NCI-H345 treated with DMSO at 0.1 percent for 48 hours (cell line): Measurements from ENCODE around the gene SEMA3A.

Source experiments
- DNase-seq: peaks from one replicate; lab custom pipeline; 2025; ENCODE audit not compliant: unreplicated experiment; lab: John Stamatoyannopoulos, UW

SEMA3A gene

DNA sequence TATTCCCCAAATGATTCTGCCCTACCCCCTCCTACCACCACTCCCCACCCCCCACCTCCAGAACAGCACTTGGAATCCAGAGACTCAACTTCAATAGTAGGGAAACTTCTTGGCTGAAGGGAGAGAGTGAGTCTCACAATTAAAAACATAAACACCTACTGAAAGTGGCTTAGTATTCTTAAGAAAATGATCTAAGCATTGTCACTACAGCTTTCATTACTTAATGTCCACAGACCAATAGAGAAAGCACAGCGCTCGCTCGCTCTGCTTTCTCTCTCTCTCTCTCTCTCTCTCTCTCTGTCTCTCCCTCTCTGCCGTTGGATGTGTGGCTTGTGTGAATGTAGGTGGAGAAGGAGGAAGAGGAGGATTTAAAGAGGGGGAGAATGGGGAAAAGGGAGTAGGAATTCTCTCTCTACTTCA, 1.5 kb upstream of the SEMA3A start:
- no peak for DNase-seq

DNA sequence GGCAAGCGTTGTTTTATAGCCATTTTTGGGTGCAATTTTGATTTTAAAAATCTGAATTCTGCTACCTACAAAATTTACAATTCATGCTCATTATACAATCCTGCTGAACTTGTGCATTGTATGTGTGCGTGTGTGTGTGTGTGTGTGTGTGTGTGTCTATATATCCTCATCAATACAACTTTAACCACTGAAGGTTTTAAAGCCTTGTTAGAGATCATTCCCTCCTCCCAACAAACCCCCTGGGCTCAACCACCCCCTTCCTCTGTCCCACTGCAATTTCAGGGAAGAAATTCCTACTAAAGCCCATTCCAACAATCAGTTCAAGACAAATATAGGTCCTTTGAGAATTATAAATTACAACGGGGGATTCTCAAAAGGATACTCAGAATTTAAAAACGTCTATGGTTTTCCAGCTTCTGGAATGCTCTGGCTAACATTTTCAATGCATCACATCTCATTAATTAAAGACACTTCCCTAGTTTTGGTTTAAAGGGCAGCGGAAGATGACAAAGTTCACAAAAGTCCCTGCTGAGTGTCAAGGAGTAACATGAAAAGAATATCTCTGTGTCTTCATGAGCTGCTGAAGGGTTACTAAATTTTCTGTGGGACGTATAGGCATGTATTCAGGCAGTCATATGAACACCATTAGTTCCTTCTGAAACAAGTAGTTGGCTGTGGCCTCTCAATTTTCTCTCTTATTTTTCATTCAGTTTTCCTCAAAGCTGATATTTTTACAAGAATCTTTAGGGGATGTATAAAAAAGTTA, 889 bp upstream of the SEMA3A start:
- DNase-seq, result no peak

DNA sequence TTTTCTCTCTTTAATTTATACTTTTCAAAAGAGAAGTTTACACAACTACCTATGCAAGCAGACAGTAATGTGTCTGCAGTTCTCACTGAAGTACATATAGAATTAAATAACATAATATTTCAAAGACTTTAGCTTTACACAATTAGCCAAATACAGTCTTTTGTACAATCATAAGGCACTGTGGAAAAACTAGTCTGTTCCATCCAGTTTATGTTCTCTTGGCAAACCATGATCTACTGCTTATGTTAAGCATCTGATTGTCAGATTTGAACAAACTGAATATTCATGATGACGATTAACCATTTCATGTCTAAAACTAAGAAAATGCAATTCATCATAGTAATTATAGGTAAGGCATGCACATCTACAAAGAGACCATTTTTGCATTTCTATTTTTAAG, 842 bp downstream of the SEMA3A start:
- DNase-seq, result no peak

DNA sequence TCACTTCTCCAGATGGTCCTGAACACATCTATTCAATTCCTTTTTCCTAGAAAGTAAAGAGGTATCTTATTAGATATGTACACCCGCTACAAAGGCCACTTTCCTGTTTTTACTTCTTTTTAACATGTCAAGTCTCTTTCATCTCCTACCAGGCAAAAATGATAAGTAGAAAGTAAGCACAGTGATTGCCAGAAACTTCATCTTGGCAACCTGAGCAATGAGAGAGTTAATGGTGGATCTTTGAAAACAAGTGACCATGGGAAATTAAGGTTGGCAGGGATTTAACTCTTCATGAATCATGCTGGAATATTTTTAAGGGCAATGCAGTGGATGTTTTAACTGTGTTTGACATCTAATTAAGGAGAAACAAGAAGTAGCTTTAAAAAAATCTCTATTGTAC, 2.7 kb downstream of the SEMA3A start:
- DNase-seq, result no peak

DNA sequence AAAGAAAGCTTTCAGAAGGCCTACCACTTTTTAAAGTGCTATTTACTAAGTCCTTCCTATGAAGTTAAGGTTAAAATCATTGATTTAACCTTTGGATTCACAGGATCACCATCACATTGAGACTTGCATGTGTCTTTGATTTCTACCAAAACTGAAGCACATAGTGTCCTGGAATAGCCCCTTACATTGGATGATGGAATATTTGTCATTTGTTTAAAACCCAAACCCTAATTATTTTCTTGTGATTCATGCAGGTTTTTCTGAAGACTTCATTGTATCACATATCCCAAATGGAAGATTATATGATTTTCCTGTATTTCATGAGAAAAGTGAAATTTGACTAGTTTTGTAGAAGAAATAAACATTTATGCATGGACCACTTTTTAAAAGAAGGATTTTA, 3.3 kb downstream of the SEMA3A start:
- no peak for DNase-seq

DNA sequence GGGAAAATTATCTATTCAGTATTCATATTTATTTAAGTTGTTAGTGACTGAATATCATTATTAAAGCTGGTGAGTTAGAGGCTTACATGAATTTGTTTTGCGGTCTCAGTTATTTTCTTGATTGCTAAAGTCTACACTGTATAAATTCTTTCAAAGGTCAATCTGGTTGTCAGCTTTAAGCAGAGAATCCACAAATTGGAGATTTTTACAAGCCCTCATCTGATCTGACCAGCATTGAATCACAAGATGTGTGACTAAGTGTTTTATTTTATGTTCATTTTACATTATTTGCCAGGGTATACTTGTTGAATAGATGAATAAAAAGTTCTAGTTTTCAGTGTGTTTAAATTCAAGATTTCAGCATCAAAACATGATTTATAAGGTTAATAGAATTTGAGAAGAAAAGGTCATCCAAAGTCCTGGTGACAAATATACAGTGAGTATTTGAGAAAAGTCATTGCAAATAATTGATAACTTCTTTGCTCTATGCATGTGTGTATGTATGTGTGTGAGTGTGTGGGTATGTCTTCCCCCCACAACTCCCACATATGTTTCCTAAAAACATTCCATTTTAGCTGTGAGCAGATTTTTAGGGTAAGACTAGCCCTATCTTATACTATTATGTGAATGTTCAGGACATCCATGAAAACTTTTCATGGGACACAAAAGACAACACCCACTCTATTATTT, 4.4 kb downstream of the SEMA3A start:
- DNase-seq, result no peak

DNA sequence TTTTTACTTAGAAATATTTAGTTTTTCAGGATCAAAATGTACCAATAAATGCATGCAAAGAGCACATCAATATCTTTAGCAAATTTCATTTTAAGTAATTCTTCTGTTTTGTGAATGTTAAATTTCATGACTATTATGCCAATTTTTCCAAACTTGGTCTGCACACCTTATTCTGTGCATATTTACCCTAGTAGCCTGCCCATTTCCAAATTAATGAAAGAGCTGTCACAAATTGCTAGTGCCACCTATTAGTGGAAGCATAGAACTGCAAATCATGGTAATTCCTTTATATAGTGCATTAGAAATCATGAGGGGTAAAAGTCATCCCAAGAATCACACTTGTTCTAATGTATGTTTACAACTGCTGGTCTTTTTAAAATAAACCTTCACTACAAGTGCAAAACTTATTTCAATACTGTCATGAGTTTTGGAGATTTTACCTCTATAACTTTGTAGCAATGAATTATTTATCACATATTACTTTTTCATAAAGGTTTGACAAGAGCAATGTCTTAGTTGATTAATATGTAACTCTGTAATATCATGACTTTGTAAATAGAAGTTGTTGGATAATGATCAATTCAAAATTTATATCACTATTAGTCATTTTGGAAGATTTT, 5.7 kb downstream of the SEMA3A start:
- DNase-seq, result no peak

DNA sequence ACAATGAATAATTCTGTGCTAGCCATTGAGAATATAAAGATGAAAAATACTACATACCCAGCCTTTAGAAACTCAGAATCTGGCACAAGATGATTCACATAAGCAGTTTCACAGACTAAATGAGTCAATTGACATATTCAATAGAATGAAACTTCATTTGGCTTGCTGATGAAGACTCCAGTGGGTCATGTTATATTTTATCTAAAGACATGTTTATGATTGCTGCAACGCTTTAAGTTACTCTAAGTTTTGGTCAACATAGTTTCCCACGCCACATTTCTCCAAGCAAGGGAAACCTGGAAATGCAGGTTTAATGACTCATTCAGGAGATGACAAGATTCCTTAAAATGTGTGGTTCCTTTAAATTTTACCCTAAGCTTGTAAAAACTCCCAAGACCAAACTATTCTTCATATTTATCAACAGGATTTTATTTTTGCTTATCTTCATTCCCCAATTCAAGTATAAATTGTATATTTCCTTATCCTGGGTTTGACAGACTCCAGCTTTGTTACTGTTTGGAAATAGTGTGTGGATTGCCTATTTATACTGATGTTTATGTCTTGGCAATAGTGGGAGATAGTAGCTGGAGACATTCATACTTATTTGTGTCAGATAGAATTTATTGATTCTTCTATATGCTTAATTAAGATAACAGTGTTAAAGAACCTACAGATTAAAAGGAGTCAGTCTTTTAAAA, 6.6 kb downstream of the SEMA3A start:
- no peak for DNase-seq

DNA sequence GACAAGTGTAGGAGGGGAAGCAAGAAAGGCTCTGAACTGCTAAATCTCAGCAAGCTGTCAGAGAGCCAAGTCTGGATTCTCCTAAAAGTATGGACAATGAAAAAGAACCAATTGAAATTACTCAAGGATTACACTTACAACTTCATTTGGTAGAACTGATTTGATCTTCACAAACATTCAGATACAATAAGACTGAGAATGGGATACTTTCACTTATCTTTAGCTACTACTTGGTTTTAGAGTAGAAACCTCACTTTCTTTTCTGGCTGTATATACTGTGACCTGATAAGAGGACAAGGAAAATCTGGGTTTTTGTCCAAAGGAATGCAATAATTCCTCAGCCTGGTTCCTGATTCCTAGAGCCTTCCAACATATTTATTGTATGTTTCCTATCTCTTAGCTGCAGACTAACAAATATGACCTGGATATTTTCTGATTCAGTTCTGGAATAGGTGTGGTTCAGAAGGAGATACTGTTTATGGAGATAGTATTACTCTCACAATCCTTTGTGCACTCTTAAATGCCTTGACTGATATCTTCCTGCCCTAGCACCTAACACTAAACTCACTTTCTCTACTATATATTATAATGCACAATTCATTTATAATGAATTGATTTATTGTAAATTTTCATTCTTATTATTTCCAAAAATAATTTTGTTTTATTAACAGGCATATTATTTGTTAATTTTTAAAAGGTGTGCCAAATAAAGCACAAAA, 7.3 kb downstream of the SEMA3A start:
- DNase-seq, result no peak

DNA sequence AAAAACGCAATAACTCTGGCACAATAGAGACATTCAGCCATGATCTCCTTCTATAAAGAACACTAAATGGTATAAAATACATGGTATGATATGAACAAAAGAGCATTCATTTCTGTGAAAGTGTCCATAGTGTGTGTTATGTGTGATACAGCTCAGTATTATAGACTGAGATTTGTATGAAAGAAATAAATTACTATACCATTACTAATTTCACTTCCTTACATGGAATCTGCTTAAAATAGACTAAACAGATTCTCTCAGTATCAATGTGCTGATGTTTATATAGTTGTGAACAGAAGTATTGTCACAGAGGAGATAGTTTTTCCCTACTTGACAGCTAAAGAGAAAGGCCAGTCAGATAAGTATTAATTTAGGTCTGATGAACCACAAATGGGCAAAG, 10.8 kb downstream of the SEMA3A start:
- DNase-seq, result no peak

DNA sequence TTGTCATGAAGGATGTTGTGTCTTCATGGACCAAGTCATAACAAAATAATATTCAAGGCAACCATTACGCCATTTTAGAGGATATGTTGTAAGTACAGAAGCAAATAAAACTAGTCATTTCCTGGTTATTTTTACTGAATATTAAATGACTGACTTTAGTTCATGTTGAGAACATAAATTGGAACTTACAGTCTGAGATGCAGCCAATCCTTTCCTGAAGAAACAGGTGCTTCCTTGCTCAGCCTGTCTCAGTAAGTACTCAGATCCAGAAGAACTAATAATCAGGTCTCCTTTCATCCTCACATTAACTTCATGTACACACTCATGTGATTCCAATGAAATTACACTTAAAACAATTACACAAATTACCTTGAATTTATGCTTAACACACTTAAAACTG, 12.3 kb downstream of the SEMA3A start:
- DNase-seq, result no peak

DNA sequence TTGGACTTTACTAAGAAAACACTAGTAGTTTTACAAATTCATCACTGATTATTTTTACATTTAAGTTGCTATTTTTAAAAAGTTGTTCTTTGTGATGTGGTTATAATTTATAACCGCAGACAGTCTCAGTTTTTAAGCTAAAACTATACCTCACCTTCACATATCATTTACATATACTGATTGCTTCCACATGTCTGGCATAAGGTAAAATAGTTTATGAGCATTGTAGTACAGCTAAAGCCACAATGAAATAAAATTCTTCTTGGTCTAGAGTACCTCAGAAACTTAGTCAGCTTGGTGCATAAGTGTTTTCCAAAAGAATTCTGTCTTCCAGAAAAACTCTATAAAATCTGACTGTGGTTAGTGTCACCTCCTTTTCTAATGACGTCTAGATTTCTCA, 13.0 kb downstream of the SEMA3A start:
- no peak for DNase-seq

DNA sequence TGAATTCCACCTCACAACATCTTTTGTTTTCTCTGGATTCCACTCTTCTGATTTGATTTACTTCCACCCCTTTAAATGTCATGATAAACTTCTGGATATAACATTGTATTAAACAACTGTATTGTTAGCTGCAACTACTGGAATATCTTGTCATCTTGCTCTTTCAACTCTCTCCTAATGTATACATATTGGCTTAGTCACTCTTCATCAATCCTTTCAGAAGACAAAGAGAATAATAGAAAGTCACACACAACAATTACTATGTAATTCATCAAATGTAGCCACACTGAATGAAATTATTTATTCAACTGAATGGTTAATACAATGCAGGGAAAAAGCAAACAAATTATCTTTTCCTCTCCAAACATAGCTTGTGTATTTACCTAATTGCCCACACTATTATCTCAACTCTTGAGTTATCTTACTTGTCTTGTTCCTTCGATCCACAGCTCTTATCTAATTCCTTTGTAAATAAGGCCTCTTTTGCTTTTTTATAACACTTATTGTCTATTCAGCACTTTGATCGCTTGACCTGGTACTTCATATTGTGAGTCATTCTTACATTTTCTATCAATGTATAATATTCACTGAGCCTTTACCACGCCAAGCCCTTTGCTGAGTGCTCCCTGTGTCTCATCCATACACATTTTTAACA, 16.7 kb downstream of the SEMA3A start:
- DNase-seq, result no peak

DNA sequence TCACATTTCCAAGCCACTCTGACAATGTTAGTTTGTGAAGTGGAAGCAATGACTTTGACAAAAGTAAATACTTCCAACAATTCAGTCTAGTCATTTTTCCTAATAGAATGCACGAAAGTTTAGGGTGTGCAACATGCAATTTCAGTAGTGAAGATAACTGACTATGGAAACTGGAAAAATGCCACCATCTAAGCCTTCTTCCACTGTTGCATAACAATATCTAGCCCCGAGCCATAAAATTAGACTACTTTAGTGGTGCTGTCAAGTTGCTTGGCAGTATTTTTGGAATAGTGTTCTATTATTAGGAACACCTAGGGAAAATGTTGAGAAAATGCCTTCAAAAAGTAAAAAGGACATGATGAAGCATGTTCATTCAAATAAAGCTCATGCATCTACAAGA, 17.9 kb downstream of the SEMA3A start:
- no peak for DNase-seq

DNA sequence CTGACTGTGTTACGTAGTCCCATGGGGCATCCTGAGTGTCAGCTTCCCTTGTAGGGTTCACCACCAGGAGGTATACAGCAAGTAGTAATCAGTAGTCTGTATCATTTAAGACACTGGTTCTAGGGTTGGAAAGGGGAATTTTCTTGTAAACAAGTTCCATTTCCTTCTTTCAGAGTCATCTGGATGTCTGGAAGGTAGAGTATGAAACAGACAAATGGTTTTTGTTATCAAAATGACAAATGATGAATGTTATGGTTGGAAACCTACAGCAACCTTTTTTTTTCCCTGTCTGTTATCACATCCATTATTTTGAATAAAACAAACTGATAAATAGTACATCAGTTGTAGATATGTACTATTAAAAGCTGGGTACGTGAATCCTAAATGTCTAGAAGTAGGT, 19.1 kb downstream of the SEMA3A start:
- no peak for DNase-seq

DNA sequence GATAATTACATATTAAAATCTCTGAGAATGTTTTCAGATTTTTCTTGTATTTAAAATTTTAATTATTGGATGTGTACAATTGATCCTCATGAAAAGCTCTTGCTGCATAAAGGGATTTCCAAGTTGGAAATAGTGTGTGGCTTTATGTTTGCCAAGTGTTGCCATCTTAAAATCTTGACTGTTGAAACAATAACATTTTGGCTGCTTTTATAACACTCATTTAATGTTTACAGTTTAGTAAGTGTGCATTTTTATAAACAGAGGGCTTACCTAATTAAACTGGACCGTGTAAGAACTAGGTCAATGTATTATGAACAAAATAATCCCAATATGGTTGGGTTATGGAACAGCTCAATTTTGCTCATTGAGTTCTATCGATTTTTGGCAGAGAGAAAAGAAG, 23.9 kb downstream of the SEMA3A start:
- no peak for DNase-seq

DNA sequence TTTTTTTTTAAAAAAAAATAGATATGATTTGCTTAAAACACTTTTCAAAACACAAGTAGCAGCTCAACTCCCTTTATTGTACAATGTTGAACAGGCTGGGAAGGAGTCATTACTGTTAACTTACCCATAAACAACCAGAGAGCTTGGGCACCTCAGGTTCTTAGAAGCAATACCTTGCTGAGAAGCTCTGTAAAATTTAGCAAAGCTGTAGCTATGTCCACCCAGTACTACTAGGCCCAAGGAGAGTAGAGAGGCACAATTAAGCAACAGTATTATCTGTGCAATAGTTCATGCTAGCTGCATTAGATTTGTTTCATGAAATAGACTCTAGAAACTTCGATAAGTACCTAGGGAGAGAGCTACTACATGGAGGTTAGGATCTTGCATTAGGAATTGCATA, 32.0 kb downstream of the SEMA3A start:
- no peak for DNase-seq

DNA sequence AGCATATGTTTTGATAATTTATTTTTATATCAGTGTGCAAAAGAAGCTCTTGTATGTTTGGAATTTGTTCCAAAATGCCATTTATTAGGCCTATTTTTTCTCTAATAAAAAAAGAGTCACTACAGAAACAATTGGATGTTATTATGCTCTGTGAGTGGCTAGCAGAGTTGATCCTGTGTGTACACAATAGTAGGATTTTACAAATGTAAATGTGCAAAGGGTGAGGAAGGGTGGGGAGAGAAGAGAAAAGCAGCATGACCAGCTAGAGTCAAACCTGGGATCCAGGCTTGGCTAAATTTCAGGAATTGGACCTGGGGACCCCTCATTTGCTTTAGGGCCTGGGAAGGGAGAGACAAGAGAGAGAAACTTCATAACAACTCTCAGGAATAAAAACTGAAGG, 32.5 kb downstream of the SEMA3A start:
- DNase-seq, result no peak

DNA sequence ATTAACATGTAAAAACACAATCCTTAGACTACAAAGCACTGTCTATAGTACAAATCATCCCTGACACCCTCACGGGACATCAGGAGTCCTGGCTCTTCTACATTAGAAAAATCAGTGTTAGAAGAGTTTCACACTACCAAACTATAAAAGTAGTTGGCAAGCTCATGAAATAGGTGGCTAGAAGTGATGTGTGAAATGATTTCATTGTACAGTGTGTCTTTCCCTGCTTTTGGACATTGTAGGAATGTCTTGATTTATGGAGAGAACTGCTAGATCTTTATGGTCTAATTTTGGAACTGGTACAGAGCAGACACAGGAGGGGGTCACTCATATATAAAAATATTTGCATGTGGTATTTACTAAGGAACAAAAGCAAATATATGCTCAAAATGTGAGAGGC, 33.2 kb downstream of the SEMA3A start:
- no peak for DNase-seq

DNA sequence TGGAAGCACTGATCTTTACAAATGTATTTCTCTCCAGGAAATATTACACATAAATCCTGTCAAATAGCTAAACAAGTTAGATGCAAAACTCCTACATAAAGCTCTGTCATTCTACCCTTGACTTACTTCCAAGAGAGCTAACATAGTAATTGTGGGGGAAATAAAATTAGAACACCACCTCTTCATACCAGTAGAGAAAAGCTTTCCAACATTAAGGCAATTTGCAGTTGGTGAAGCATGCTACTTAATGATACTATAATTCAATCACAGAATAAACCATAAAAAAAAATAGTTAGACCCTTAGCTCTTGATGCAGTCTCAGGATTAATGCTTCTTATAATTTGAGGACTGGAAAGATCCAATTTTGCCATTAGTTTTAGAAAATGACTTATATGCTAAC, 35.2 kb downstream of the SEMA3A start:
- DNase-seq, result no peak

DNA sequence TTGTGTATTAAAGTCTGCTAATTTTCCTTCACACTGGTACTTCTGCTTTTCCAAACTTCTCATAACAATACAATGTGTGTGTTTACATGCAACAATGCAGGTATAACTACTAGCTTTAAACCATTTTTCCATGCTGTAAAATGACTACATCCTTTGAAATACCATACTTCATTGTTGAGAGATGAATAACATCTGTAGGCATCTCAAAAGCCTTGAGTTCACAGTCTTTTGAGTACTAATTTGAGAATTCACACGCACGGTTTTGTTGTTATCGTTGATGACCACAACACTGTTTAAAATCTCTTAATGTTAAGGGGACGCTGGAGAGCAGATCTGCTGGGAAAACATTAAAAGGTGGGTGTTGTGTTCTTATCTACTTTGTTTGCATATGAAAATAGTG, 37.4 kb downstream of the SEMA3A start:
- no peak for DNase-seq
